Measurements from ENCODE around the gene KRT14.
"Not testable (repeated sequence)": the region's sequence is repeated elsewhere in the genome, so short reads cannot be mapped to it uniquely, and the experiment has no call there.

The KRT14 gene

GRCh38 chr17:41579484-41580243 is 7.0 kb downstream of the KRT14 start:
- peak; percentile 32 to 77 (median 35) for DNase-seq (ENCODE audit: low read depth in 3 of 3)

- no peak for DNase-seq (ENCODE audit: low read depth in 3 of 3)
Measured at GRCh38 chr17:41578971-41579370, 7.7 kb downstream of the KRT14 start.

GRCh38 chr17:41578538-41578937 is 8.2 kb downstream of the KRT14 start:
- DNase-seq (ENCODE audit: low read depth in 3 of 3): no peak

GRCh38 chr17:41576740-41577139 is 10.0 kb downstream of the KRT14 start:
- not testable (repeated sequence) for DNase-seq (ENCODE audit: low read depth in 3 of 3)

DNA sequence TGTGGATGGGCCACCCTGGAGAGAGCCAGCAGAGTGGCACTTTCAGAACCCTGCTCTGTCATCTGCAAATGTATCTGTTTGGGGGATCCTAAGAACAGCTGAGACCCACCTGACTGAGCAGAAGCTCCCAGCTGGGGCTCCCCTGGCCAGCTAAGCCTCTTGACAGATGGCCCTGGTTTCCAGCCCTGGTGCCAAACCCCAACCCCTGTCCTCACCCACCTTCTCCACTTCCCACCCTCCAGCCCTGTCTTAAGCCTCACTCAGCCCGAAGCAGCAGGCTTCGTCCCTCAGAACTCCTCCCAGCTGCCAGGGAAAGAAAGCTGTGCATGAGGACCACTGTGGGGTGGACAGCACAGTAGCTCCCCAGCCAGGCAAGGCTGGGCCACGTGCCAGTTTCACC is 11.4 kb downstream of the KRT14 start:
- no peak for DNase-seq (ENCODE audit: low read depth in 3 of 3)

DNA sequence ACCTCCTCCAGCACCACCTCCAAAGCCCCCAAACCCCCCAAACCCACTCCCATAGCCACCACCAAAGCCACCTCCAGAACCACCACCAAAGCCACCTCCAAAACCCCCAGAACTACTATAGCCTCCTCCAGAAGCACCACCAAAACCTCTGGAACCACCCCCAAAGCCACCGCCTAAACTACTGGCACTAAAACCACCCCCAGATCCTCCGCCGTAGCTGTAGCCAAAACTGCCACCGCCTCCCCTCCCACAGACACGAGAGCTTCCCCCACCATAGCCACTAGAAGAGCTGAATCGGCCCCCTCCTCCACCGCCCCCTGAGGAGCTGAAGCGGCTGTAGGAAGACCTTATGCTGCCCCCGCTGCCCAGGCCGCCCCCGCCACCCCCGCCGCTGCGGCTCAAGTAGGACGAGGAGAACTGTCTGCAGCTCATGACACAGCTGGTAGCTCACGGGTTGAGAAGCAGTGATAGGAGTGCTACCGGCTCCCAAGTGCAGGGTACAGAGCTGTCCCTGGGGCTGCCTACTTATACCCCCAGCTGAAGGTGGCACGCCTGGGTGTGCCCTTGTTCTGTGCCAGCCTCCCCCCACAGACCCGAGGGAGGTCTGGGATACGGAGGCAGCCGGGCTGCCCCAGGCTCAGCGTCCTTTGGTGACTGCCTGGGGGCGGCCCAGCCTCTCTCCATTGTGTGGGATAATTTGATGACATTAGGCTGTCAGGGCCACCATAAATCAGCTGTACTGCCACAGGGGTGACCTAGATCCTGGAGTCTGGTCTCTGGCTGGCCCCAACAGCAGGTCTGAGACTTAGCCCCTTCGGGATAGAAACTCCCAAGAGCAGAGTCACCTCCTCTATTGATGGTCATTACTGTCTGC is 14.9 kb downstream of the KRT14 start, which contains the start of gene KRT9:
Gene KRT9 (minus strand): TSS at position 499 of the 874 bp plus-strand sequence. CDS start 67 bp downstream, at position 432.
- DNase-seq (ENCODE audit: low read depth in 3 of 3): no peak

- DNase-seq (ENCODE audit: low read depth in 3 of 3): no peak
Measured at GRCh38 chr17:41567317-41567716, 19.4 kb downstream of the KRT14 start.

- no peak for DNase-seq (ENCODE audit: low read depth in 3 of 3)
Measured at GRCh38 chr17:41565338-41565737, 21.4 kb downstream of the KRT14 start.

DNA sequence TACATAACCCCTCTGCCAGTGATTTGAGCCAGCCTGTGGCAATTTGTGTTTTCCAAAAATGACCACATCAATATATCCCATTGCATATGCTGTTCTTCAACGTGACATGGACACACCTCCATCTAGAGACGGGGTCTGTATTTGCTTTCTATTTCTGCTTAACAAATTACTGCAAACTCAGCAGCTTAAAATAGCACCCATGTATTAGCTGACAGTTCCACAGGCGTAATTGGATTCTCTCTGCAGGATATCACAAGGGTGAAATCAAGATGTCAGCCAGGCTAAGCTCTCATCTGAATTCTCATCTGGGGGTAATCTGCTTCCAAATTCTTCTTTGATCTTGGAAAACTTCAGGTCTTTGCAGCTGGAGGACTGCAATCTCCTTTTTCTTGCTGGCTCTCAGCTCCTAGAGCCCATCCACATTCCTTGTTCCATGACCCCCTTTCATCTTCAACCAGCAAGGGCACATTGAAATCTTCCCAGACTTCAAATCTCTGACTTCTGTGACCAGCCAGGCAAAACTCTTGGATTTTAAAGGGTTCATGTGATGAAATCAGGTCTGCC is 23.0 kb downstream of the KRT14 start:
- no peak for DNase-seq (ENCODE audit: low read depth in 3 of 3)

DNA sequence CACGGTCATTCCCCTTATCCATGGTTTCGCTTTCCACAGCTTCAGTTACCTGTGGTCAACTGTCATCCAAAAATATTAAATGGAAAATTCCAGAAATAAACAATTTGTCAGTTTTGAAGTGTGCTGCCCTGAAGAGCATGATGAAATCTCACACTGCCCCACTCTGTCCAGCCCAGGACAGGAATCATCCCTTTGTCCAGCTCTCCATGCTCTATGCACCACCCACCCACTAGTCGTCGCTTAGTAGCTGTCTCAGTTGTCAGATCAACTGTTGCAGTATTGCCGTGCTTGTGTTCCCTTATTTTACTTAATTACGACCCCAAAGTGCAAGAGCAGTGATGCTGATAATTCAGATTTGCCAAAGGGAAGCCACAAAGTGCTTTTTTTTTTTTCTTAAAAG is 25.1 kb downstream of the KRT14 start:
- no peak for DNase-seq (ENCODE audit: low read depth in 3 of 3)

DNA sequence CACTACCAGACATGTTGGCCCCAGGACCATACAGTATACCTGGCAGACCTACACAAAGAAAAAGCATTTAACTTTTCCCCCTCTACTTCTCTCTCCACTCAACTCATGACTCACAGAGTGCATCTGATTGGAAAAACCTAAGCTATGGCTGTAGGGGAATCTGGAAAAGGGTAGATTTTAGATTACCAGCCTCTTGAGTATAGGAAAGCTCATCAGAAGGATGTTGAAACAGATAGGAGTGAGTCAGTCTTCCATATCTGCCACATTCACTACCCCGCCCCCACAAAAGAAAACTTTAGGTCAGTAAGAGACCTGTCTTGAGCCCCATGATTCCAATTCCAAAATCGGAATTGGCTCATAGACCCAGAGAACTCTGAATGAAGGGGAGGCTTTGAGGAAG is 27.1 kb downstream of the KRT14 start:
- DNase-seq (ENCODE audit: low read depth in 3 of 3): no peak

- DNase-seq (ENCODE audit: low read depth in 3 of 3): no peak
Measured at GRCh38 chr17:41556931-41557330, 29.8 kb downstream of the KRT14 start.

- no peak for DNase-seq (ENCODE audit: low read depth in 3 of 3)
Measured at GRCh38 chr17:41556306-41556705, 30.4 kb downstream of the KRT14 start.

DNA sequence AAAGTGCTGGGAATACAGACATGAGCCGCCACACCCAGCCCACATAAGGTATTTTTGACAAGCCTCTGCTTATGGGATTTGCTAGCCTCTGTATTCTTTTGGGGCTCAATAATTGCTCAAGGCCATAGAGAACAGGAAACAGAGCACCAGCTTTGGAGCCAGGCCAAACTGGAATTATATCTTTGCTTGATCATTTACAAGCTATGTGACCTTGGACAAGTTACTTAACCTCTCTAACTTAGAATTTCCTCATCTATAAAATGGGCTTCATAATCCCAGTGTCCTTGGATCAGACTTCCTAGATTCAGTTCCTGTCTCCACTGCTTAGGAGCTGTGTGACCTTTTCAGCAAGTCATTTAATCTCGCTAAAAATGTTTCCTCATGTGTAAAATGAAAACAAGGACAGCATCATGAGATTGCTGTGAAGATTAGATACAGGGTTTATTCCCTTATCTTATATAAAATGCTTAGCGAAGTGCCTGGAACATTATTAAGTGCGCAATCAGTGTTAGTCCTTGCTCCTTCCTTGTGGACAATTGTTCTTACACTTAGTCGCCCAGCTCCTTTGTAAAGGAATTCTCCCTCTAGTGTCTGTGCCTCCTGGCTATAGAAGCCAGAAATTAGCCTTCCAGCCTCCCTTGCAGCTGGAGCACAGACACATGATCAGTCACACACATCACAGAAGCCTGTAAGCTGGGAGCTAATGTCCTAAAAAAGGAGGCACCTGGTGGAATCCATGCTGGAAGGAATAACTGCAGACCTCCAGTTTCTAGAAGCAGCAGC is 31.4 kb downstream of the KRT14 start:
- no peak for DNase-seq (ENCODE audit: low read depth in 3 of 3)

DNA sequence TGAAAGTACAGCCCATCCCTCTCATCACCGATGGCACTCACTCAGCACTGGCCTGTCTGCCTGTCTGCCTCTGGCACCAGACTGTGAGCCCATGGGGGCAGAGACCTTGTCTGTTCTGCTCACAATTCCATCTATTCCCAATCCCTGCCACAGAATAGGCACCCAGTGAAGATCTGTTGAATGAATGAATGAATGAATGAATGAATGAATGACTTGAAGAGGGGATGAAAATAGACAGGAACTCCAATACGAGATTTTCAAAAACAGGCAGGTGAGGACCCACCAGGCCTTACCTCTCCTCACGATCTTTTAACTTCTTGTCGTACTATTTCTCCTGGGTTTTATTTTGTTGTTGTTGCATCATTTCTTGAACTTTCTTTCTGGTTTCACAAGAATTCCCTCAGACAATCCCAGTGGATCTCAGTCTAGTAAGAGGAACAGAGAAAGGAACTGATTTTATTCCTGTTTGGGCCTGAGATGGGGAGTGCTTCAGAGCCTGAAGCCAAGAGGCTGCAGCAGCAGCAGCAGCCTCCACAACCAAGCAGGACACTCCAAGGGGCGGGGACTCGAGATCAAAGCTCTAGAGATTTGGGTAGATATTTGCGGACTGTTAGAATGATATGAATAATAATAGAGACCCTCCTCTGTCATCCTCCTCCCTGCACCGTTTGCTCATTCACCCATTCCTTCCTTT is 32.6 kb downstream of the KRT14 start:
- DNase-seq (ENCODE audit: low read depth in 3 of 3): no peak

GRCh38 chr17:41553176-41553575 is 33.5 kb downstream of the KRT14 start:
- no peak for DNase-seq (ENCODE audit: low read depth in 3 of 3)

DNA sequence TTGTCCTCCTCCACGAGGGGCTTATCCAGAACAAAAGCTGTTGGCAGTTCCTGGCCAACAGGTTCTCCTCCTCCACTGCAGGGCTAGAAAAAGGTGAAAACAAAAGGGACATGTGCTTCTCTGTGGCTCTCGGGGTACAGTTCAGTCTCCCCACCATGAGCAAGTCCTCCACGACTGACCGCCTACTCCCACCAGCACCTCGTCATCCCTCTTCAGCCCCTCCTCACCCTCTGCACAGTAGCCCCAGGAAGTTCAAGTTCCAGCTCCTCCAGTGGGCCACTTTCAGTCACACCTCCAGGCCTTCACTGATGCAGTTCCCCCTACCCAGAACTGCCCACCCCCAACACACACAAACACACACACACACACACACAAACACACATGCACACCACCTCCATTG is 34.2 kb downstream of the KRT14 start:
- DNase-seq (ENCODE audit: low read depth in 3 of 3): no peak

GRCh38 chr17:41551365-41551764 is 35.3 kb downstream of the KRT14 start:
- no peak for DNase-seq (ENCODE audit: low read depth in 3 of 3)

DNA sequence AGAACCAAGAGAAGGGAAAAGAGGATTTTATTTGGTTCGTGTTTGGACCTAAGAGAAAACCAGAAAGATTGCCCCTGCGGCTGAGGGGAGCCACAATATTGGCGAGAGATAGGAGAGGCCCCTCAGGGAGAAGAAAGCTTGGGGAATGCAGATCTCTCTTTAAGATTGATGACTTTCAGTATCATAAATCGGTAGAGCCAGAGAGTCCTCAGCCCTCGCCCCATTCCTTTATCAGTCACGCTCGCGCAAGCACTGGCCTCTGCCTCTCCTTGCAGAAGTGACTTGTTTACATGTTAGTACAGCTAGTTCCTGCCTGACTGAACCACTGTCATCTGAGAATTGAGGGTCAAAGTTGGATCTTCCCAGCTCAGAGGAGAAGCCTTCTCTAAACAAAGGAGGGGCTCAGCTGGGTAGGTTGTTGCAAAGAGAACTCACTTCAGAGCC is 37.1 kb downstream of the KRT14 start:
- DNase-seq (ENCODE audit: low read depth in 3 of 3): no peak

DNA sequence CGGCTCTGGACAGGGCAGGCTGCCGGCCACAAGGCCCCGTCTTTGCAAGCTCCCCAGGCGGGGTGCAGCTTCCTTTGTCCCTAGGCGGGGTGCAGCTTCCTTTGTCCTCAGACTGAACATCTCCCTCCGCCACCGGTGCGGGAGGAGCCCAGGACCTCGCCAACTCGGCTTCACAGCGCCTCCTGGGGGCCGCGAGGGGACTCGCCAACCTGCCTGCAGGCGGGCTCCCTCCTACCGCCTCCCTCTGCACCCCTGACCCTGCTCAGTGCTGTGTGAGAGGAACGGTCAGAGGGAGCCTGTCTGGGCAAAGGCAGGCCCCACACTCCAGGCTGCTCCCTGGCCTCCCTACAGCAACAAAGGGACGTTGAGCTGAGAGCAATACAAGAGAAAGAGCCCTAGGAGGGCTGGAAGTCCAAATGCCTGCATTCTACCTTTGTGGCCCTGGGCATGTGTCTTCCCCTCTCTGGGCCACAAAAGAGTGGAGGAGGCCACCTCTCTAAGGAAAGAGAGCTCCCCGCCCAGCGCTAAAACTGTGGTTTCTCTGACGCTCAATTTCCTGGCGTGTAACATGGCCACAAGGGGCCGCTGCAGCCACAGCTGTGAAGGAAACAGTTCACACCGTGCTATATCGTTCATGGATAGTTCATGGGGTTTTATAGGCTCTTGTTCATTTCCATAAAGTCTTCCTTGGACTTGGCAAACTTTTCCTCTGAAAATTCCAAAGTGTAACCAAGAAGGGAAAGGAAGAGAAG is 37.7 kb downstream of the KRT14 start:
- DNase-seq (ENCODE audit: low read depth in 3 of 3): peak; percentile 55 to 82 (median 69)

All from stimulated activated CD4-positive, alpha-beta T cell treated with anti-CD3 and anti-CD28 coated beads, TNF-alpha, amount 100 ng/mL, for 24 hours (primary cell).